GM12878 (cell line): ENCODE data around the gene AP1M2. TPM values are rescaled to one million over a fixed set of nuclear protein-coding genes. Genes with fewer than 3 reads are reported as not detected.

Source experiments
- ATAC-seq: fragments of 200-7000 bp; cut with Tn5 transposase; 3 replicates; pipeline ENCODE4 v1.9.1; 2020; ENCODE audit warnings: mild to moderate bottlenecking, moderate library complexity
- BruUV-seq: library from RNA; stranded (reverse); fragments of 400-500 nt; replicated peaks from 2 replicates; lab custom pipeline; 2021; lab: Mats Ljungman, UMichigan
- CTCF ChIA-PET: fragments of 300-600 bp; sonication (Branson Sonifier 250); formaldehyde crosslinking; extraction: SDS; loops from one replicate; lab custom pipeline; 2021; ENCODE audit warnings: inconsistent platforms; lab: Yijun Ruan, JAX
- POLR2A ChIA-PET: fragments of 350-600 bp; formaldehyde crosslinking; extraction: SDS; loops from one replicate; lab custom pipeline; 2021; ENCODE audit warnings: inconsistent platforms; lab: Charles Lee
- RAD21 ChIA-PET: fragments of 300-600 bp; sonication (Branson Sonifier 250); formaldehyde crosslinking; loops from one replicate; lab custom pipeline; 2023; ENCODE audit warnings: antibody characterized with exemption; ENCODE audit not compliant: unreplicated experiment; lab: Charles Lee
- SMC1A ChIA-PET: fragments of 300-600 bp; sonication (Branson Sonifier 250); formaldehyde crosslinking; loops from one replicate; lab custom pipeline; 2023; ENCODE audit not compliant: unreplicated experiment, uncharacterized antibody; lab: Charles Lee
- DNase-seq: peaks from one replicate; pipeline ENCODE4 v3.0.0-alpha.2; 2011; ENCODE audit warnings: low read depth, low spot score
- FAIRE-seq: peaks from 3 replicates; lab custom pipeline; 2011; peaks lifted over from hg19 to GRCh38; lab: Jason Lieb, UNC
- H2AFZ ChIP-seq: 2 replicates; pipeline ENCODE4 v1.6.0; 2011; ENCODE audit warnings: low read depth, low read length, control low read depth; ENCODE audit not compliant: control insufficient read depth
- H3K27ac ChIP-seq: 2 replicates; pipeline ENCODE4 v1.5.1; 2011; ENCODE audit warnings: control low read depth; ENCODE audit not compliant: control insufficient read depth, insufficient read depth
- H3K27me3 ChIP-seq, 2 experiments: replicated peaks in 1 of 2; 2 replicates each; pipeline versions ENCODE4 v1.6.0 to v1.6.1; 2011; ENCODE audit warnings: low read length in 1 of 2; ENCODE audit not compliant: control insufficient read depth in 2 of 2, insufficient read depth in 2 of 2
- H3K36me3 ChIP-seq, 2 experiments: 2 replicates each; pipeline ENCODE4 v1.5.1; 2011; ENCODE audit warnings: low read length in 1 of 2; ENCODE audit not compliant: control insufficient read depth in 2 of 2, insufficient read depth in 2 of 2
- H3K4me1 ChIP-seq: 2 replicates; pipeline ENCODE4 v1.6.1; 2011; ENCODE audit warnings: mild to moderate bottlenecking, low read length, moderate library complexity, mixed read lengths; ENCODE audit not compliant: control insufficient read depth, insufficient read depth
- H3K4me2 ChIP-seq: 2 replicates; pipeline ENCODE4 v1.6.0; 2011; ENCODE audit warnings: control low read depth; ENCODE audit not compliant: control insufficient read depth, insufficient read depth
- H3K4me3 ChIP-seq: fragments of 200-600 bp; sonication (generic); 2 replicates; pipeline ENCODE4 v1.5.1; 2016
- H3K79me2 ChIP-seq: 2 replicates; pipeline ENCODE4 v1.6.0; 2011; ENCODE audit warnings: low read length; ENCODE audit not compliant: control insufficient read depth, insufficient read depth
- H3K9ac ChIP-seq: 2 replicates; pipeline ENCODE4 v1.8.0; 2011; ENCODE audit warnings: low read length, control low read depth, mixed read lengths; ENCODE audit not compliant: control insufficient read depth, insufficient read depth
- H3K9me3 ChIP-seq: replicated peaks from 3 replicates; pipeline ENCODE4 v1.5.1; 2011; ENCODE audit warnings: mild to moderate bottlenecking, low read length; ENCODE audit not compliant: control insufficient read depth, insufficient read depth
- H4K20me1 ChIP-seq: 2 replicates; pipeline ENCODE4 v1.6.0; 2011; ENCODE audit not compliant: control insufficient read depth, insufficient read depth
- BMI1 ChIP-seq: fragments of 450-650 bp; IDR thresholded peaks from 2 replicates; pipeline ENCODE4 v1.6.1; 2016; ENCODE audit warnings: mild to moderate bottlenecking, moderate library complexity, borderline replicate concordance
- CHD2 ChIP-seq: IDR thresholded peaks from 2 replicates; pipeline ENCODE4 v1.6.1; 2011; ENCODE audit warnings: low read depth, low read length, improper control_type of control experiment, borderline replicate concordance
- EGR1 ChIP-seq, 2 experiments: IDR thresholded peaks; 1 replicate in 1 of 2; 2 replicates in 1 of 2; pipeline ENCODE4 v1.6.1; 2011 to 2012; ENCODE audit warnings: low read depth in 2 of 2, low read length in 2 of 2, borderline replicate concordance in 1 of 2, mild to moderate bottlenecking in 1 of 2, moderate library complexity in 1 of 2
- FOXK2 ChIP-seq: fragments of 450-650 bp; IDR thresholded peaks from 2 replicates; pipeline ENCODE4 v1.6.1; 2017; ENCODE audit warnings: mild to moderate bottlenecking, moderate library complexity
- MEF2A ChIP-seq: IDR thresholded peaks from 2 replicates; pipeline ENCODE4 v1.6.1; 2011; ENCODE audit warnings: low read depth, mild to moderate bottlenecking, low read length, moderate library complexity; ENCODE audit not compliant: insufficient read depth
- MYC ChIP-seq: IDR thresholded peaks from 2 replicates; pipeline ENCODE4 v1.6.1; 2011; ENCODE audit warnings: mild to moderate bottlenecking, low read length, moderate library complexity, inconsistent platforms; ENCODE audit not compliant: insufficient read depth, insufficient replicate concordance, insufficient read length, severe bottlenecking
- NBN ChIP-seq: fragments of 450-650 bp; IDR thresholded peaks from 2 replicates; pipeline ENCODE4 v1.6.1; 2016
- POLR2AphosphoS5 ChIP-seq: IDR thresholded peaks from 2 replicates; pipeline ENCODE4 v1.6.1; 2011; ENCODE audit warnings: mild to moderate bottlenecking, low read length, inconsistent platforms
- RCOR1 ChIP-seq: conservative IDR thresholded peaks from 2 replicates; pipeline ENCODE4 v1.6.1; 2012; ENCODE audit warnings: low read depth, low read length, improper control_type of control experiment
- SIX5 ChIP-seq: IDR thresholded peaks from 2 replicates; pipeline ENCODE4 v1.6.1; 2011; ENCODE audit warnings: mild to moderate bottlenecking, low read depth, low read length, moderate library complexity; ENCODE audit not compliant: severe bottlenecking
- SMC3 ChIP-seq: IDR thresholded peaks from 2 replicates; pipeline ENCODE4 v1.6.1; 2011; ENCODE audit warnings: low read length, improper control_type of control experiment, borderline replicate concordance
- SREBF2 ChIP-seq: IDR thresholded peaks from 2 replicates; pipeline ENCODE4 v1.6.1; 2012; ENCODE audit warnings: mild to moderate bottlenecking, low read length
- YBX1 ChIP-seq: fragments of 450-650 bp; IDR thresholded peaks from 2 replicates; pipeline ENCODE4 v1.6.1; 2016; ENCODE audit warnings: antibody characterized with exemption
- ZBED1 ChIP-seq: IDR thresholded peaks from 2 replicates; pipeline ENCODE4 v1.6.1; 2016; ENCODE audit warnings: borderline replicate concordance
- ZNF217 ChIP-seq: fragments of 450-650 bp; IDR thresholded peaks from 2 replicates; pipeline ENCODE4 v1.6.1; 2017; ENCODE audit warnings: antibody characterized with exemption, mild to moderate bottlenecking
- ZNF274 ChIP-seq: IDR thresholded peaks from one replicate; pipeline ENCODE4 v1.8.0; 2011; ENCODE audit not compliant: insufficient read length, insufficient read depth
- ZSCAN29 ChIP-seq: fragments of 450-650 bp; IDR thresholded peaks from 2 replicates; pipeline ENCODE4 v1.6.1; 2017; ENCODE audit warnings: mild to moderate bottlenecking, moderate library complexity
- WGBS: methylation state at CpG from one replicate; pipeline ENCODE4 v1.1.6; 2016; ENCODE audit warnings: low lambda C conversion rate; ENCODE audit not compliant: insufficient replicate concordance, insufficient coverage; ENCODE audit errors: missing lambda C conversion rate; 5-methylcytosine and 5-hydroxymethylcytosine counted together
- in situ Hi-C: fragments of 300-500 bp; cut with MboI; formaldehyde crosslinking; loops from 9 replicates; pipeline ENCODE4 v1.14.3; 2018; ENCODE audit warnings: mixed read lengths
- intact Hi-C: fragments of 100-400 bp; cut with micrococcal nuclease; formaldehyde crosslinking; loops from one replicate; pipeline ENCODE4 v1.14.2; 2022; ENCODE audit not compliant: unreplicated experiment
- polyA plus RNA-seq, 11 experiments: library from polyadenylated mRNA; depleted of rRNA in 4 of 11; unstranded in 6 of 11; stranded (reverse) in 5 of 11; fragments of >200 nt; fragmentation: Nextera tagmentation in 4 of 11; fragmentation: Illumina TruSeq in 1 of 11; extraction: Ambion mirVana in 4 of 11; extraction: Trizol in 1 of 11; gene quantifications; 1 replicate in 1 of 11; 2 replicates in 10 of 11; pipeline versions ENCODE4 v1.2.1 to v1.2.3, GENCODE V29; 2011 to 2016; ENCODE audit warnings: inconsistent platforms in 2 of 11, missing spikeins in 2 of 11, low read depth in 1 of 11
- total RNA-seq, 4 experiments: library from RNA; depleted of rRNA in 3 of 4; stranded (reverse); fragments of >200 nt in 3 of 4; fragmentation: Illumina TruSeq in 1 of 4; extraction: Trizol in 1 of 4; gene quantifications; 2 replicates each; pipeline versions ENCODE4 v1.2.1 to v1.2.3, GENCODE V29; 2013 to 2021
- TF ChIP-seq, protein P1 (sequence below): IDR thresholded peaks from 2 replicates; pipeline ENCODE4 v1.6.1; 2011; ENCODE audit warnings: borderline replicate concordance, low read depth, mild to moderate bottlenecking, moderate library complexity, mixed read lengths, low read length; ENCODE audit not compliant: insufficient read depth; ENCODE audit errors: extremely low read length
- TF ChIP-seq, protein P2 (sequence below): IDR thresholded peaks from 2 replicates; pipeline ENCODE4 v1.6.1; 2012; ENCODE audit warnings: low read depth, low read length, improper control_type of control experiment
- TF ChIP-seq, protein P3 (sequence below): fragments of 450-650 bp; IDR thresholded peaks from 2 replicates; pipeline ENCODE4 v1.6.1; 2014; ENCODE audit warnings: mild to moderate bottlenecking
- TF ChIP-seq, protein P4 (sequence below): IDR thresholded peaks from 2 replicates; pipeline ENCODE4 v1.6.1; 2012; ENCODE audit warnings: low read depth, low read length, improper control_type of control experiment
- TF ChIP-seq, protein P5 (sequence below): fragments of 450-650 bp; IDR thresholded peaks from 2 replicates; pipeline ENCODE4 v1.6.1; 2016; ENCODE audit warnings: mild to moderate bottlenecking

Gene AP1M2
- total and polyA plus RNA-seq, 10 of the 15 experiments (the other 5 are each of a cell fraction or from before 2014, with no cell fraction given), result 0.72 TPM; not detected in 9

DNA sequence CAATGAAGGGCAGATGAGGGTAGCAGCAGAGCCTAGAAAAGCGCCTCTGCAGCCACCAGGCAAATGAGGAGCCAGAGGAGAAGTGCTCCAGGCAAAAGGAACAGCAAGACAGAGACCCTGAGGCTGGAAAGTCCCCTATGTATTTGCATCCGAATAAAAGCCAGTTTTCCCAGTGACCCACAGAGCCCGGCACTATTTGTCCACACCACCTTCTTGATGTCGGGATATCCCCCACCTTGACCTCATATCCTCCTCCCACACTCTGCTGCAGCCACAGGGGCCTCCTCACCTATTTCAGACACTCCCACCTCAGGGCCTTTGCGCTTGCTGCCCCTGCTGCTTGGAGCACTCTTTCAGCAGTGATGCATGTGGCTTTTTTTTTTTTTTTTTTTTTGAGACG is 36.8 kb downstream of the AP1M2 start:
- in situ Hi-C loops, result no loop called here
- no peaks in the 10 kb centered on the region for H4K20me1 ChIP-seq
- no peaks in the 10 kb centered on the region for H3K27me3 ChIP-seq
- ChIA-PET SMC1A (no interaction called here), POLR2A (no interaction called here), RAD21 (no interaction called here), CTCF (interaction anchor here (1.8 kb wide), 1 partner anchor 271 kb away, joined by 4 read pairs; no protein-coding TSS in a partner anchor)
- no peak overlapping the region for H2AFZ ChIP-seq
- DNase-seq (no peak), ATAC-seq (peak; percentile 51), FAIRE-seq (peak; percentile 78)
- WGBS, result 54% methylated on average over 5 of the region's 6 CpGs
- no peak overlapping the region for H3K4me2 ChIP-seq
- no peaks in the 10 kb centered on the region; the same call in 2 of the 3 replicates for H3K9me3 ChIP-seq
- peaks cover 42% of the 10 kb centered on the region for H3K4me1 ChIP-seq
- H3K9ac ChIP-seq, result no peak overlapping the region
- peaks cover 22 to 25% of the 10 kb centered on the region in 2 experiments for H3K36me3 ChIP-seq
- intact Hi-C loops, result no loop called here
- peak overlapping the region; percentile 42 for H3K27ac ChIP-seq
- H3K79me2 ChIP-seq, result no peaks in the 10 kb centered on the region; the same call in 1 of the 2 replicates
- no peak overlapping the region for H3K4me3 ChIP-seq
- BruUV-seq, result no TSS peak
- TF ChIP-seq, protein P1, sequence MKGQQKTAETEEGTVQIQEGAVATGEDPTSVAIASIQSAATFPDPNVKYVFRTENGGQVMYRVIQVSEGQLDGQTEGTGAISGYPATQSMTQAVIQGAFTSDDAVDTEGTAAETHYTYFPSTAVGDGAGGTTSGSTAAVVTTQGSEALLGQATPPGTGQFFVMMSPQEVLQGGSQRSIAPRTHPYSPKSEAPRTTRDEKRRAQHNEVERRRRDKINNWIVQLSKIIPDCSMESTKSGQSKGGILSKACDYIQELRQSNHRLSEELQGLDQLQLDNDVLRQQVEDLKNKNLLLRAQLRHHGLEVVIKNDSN, result no peak
- TF ChIP-seq MYC (no peak), ZSCAN29 (no peak), ZNF217 (no peak), EGR1 (IDR thresholded peaks at IDR 0.05; ENCODE audit: borderline replicate concordance in 1 of 2, low read depth in 2 of 2, low read length in 2 of 2) (peak in 1 of 2 experiments; percentile 55; a peak in 1 of 3 replicates), CHD2 (no peak), BMI1 (no peak), YBX1 (no peak), SMC3 (no peak), RCOR1 (no peak), SREBF2 (no peak), POLR2AphosphoS5 (no peak), MEF2A (no peak), NBN (no peak), SIX5 (no peak), FOXK2 (no peak), ZNF274 (no peak), ZBED1 (no peak)
- TF ChIP-seq, protein P2, sequence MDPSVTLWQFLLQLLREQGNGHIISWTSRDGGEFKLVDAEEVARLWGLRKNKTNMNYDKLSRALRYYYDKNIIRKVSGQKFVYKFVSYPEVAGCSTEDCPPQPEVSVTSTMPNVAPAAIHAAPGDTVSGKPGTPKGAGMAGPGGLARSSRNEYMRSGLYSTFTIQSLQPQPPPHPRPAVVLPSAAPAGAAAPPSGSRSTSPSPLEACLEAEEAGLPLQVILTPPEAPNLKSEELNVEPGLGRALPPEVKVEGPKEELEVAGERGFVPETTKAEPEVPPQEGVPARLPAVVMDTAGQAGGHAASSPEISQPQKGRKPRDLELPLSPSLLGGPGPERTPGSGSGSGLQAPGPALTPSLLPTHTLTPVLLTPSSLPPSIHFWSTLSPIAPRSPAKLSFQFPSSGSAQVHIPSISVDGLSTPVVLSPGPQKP, result no peak
- TF ChIP-seq, protein P3, sequence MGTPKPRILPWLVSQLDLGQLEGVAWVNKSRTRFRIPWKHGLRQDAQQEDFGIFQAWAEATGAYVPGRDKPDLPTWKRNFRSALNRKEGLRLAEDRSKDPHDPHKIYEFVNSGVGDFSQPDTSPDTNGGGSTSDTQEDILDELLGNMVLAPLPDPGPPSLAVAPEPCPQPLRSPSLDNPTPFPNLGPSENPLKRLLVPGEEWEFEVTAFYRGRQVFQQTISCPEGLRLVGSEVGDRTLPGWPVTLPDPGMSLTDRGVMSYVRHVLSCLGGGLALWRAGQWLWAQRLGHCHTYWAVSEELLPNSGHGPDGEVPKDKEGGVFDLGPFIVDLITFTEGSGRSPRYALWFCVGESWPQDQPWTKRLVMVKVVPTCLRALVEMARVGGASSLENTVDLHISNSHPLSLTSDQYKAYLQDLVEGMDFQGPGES, result no peak
- TF ChIP-seq, protein P4, sequence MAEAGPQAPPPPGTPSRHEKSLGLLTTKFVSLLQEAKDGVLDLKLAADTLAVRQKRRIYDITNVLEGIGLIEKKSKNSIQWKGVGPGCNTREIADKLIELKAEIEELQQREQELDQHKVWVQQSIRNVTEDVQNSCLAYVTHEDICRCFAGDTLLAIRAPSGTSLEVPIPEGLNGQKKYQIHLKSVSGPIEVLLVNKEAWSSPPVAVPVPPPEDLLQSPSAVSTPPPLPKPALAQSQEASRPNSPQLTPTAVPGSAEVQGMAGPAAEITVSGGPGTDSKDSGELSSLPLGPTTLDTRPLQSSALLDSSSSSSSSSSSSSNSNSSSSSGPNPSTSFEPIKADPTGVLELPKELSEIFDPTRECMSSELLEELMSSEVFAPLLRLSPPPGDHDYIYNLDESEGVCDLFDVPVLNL, result no peak
- TF ChIP-seq, protein P5, sequence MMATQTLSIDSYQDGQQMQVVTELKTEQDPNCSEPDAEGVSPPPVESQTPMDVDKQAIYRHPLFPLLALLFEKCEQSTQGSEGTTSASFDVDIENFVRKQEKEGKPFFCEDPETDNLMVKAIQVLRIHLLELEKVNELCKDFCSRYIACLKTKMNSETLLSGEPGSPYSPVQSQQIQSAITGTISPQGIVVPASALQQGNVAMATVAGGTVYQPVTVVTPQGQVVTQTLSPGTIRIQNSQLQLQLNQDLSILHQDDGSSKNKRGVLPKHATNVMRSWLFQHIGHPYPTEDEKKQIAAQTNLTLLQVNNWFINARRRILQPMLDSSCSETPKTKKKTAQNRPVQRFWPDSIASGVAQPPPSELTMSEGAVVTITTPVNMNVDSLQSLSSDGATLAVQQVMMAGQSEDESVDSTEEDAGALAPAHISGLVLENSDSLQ, result peak; percentile 85
